ENCODE results near the gene TGIF2.

TGIF2 gene

DNA sequence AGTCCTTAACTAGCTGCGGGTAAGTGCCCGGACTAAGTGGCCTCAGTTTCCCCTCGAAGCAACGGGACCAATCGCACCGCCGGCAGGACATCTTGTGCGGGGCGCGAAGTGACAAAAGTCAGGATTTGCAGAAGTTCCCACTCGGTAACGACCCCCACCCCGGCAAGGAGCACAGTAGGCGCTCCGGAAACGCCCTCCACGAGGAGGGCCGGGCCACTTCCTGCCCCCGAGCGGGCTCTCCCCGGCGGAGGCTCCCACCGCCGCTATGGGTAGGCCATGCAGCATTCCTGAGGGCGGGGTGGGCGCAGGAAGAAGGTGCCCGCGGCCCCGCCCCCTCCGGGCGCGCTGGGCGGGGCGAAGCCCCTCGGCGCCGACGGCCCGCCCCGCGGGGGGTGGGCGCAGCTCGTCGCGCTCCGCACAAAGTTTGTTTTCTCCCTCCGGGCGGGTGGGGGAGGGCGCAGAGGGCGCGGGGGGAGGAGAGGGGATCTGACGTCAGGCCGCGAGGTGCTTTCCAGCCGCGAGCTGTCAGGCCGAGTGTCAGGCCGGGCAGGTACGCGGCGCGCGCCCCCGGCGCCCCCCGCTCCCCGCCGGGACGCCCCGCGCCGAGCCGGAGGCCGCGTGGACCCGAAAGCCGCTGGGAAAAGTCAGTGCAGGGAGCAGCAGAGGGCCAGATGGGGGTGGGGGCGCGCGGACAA is at the start of gene TGIF2:
Gene TGIF2, plus strand, starts transcription at position 495 of the 695 bp plus-strand sequence. CDS start 5,178 bp downstream, outside the sequence.
- DNase-seq = peak; percentile 86

DNA sequence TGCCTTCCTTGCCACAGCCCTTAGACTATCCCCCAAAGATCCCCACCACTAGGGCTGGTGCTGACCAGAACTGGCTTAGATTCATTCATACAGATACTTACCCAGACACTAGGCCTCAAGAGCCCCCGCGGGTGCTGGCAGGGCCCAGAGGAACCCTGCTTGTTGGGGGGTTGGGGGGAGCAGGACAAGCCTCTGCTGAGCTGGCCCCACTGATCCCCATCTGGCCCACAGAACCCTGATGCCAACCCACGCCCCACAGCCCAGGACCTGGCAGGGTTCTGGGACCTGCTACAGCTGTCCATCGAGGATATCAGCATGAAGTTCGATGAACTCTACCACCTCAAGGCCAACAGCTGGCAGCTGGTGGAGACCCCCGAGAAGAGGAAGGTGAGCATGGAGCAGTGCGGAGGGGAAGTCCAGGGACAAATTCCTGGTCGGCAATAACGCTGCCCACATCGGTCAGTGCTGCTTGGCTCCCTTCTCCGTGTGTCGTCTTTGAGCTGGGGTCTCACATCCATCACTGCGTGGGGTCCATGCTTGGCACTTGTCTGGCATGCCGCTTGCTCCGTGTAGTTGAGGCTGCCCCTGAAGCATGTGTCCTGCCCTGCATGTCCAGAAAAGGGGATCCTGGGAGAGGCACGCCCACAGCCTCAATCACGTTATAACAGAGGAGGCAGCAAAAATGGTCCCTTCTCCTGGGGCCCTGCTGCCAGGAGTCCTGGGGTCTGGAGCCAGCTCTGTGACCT is 47.6 kb upstream of the TGIF2 start:
- DNase-seq = no peak

DNA sequence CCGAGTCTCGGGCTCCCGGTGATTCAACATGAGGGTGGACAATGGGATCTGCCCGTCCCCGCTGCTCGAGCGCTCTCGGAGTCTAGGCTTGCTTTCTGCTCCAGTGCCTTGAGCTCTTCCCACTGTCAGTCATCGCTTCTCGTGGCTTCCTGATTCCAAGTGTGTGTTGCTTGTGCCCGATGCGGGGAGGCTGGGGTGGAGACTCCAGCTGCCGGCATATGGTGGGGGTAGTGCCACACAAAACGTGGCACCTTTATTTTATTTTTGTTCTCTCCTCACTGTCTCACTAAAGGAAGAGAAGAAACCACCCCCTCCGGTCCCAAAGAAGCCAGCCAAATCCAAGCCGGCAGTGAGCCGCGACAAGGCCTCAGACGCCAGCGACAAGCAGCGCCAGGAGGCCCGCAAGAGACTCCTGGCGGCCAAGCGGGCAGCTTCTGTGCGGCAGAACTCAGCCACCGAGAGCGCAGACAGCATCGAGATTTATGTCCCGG is 46.8 kb upstream of the TGIF2 start:
- no peak for DNase-seq

DNA sequence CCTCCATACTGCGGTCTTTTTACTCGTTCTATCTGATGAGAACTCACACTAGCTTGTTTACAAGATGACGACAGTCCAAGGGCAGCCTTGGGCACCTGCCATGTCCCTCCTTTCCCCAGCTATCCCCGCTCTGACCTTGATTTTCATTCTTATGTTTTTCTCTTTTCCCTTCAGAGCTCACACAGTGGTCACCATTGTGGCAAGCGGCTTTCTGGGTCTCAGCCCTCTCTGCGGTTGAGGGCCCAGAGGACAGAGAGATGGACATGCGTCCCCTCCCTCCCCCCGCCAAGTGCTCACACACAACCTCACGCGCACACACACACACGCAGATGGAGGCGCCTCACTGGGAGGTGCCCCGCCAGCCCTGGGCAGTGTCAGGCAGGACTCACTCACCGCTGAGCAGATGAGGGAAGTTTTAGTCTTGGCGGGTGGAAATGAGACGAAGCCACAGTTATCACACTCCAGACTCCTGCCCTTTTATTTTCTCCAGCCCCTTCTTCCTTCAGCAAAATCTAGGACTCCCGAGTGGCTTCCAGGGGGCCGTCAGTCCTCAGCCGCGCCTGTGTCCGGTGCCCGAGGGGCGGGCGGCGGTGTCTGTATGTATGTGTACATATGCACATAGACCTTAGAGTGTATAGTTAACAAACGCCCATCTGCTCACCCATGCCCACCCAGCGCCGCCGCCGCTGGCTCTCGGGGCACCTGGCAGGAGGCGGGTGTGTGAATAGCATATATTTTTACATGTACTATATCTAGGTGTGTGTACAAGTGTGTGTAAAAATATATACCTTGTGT is 45.9 kb upstream of the TGIF2 start:
- no peak for DNase-seq

DNA sequence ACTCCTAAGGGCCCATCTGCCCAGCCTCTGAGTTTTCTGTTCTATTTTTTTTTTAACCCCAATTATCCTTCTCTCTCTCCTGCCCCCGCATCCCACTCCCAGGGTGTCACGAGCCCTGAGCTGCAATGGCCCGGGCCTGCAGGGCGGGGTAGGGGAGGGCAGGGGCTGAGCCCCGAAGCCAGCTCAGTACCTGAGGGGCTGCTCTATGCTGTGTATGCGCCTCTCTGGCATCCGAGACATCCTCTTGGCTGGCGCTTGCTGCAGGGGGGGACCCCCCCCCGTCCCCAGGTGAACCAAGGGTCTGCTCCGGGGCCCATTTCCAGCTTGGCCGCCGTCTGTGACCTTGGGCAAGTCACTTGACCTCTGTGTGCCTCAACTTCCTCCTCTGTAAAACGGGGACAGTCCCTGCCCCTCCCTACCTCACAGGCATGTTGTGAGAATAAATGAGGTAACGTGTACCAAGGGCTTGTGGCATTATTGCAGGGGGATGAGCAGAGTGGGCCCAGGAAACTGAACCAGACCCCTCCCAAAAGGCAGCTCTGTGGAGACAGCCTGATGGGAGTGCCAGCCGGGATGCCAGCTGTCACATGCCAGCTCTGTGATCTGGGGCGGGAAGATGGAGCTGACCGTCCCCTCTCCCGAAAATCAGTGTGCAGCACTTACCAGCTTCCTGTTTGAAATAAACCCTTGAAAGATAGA is 45.1 kb upstream of the TGIF2 start:
- DNase-seq = no peak

- no peak for DNase-seq
These were observed 44.5 kb upstream of the TGIF2 start for GRCh38 chr20:36528875-36529417.

DNA sequence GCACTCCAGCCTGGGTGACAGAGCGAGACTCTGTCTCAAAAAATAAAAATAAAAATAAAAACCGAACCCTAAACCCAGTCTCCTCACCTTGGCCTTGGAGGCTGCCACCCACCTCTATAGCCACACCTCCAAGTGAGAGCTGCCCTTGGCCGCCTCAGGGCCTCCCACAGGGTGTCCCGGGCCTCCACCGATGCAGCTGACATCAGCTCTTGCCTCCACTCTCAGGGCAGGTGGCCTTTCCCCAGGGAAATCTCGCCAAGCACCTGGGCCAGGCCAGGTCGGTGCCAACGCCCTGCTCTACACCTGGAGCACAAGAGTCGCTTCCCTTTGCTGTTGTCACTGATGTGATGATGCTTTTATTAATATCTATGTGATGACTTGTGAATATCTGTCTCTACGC is 41.0 kb upstream of the TGIF2 start:
- no peak for DNase-seq

- no peak for DNase-seq
These were observed 40.6 kb upstream of the TGIF2 start for GRCh38 chr20:36532822-36533221.

DNA sequence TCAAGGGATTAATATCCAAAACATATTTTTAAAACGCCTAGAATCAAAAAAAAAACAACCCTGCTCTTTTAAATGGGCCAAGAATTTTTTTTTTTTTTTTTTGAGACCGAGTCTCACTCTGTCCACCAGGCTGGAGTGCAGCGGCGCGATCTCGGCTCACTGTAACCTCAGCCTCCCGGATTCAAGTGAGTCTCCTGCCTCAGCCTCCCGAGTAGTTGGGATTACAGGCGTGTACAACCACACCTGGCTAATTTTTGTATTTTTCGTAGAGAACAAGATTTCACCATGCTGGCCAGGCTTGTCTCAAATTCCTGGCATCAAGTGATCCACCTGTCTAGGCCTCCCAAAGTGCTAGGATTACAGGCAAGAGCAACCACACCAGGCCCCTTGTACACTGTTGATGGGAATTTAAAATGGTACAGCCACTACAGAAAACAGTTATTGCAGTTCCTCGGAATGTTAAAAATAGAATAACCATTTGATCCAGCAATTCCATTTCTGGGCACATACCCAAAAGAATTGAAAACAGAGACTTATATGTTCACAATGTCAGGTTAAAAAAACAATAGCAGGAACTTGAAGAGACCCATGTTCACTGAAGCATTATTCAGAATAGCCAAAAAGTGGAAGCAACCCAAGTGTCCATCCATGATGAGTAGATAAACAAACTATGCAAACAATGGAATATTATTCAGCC is 35.2 kb upstream of the TGIF2 start:
- DNase-seq = no peak

DNA sequence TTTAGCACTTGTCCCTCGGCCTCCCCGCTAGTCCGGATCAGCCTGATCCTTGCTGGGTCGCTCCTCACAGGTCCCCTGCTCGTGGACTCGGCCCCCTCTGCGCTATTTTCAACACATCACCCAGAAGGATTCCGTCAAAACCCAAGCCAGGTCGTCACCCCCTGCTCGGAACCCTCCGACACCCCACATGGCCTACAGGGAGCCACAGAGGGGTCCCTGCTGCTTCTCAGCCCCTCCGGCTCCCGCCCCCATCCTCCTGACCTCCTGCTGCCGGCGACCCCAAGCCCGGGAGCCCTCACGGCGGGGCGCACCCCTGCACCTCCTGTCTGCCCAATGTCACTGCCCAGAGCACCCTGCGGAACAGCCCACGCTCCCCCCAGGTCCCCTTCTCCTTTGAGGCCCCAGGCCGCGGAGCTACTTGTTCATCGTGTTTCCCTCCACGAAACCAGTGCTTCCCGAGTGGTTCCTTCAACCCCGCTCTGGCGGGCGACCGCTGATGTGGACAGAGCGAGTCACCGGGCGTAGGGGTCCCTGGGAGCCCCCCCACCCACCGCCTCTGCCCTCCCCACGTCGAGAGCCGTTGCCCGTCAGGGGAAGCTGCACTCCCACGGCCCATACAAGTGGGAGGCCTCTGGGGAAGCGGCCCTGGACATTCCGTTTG is 32.7 kb upstream of the TGIF2 start:
- DNase-seq = no peak

- DNase-seq = no peak
These were observed 32.1 kb upstream of the TGIF2 start, which contains the start of gene MYL9 for GRCh38 chr20:36541227-36541767. Gene MYL9, plus strand, starts transcription at chr20:36541519. Its CDS starts 3,366 bp downstream, at chr20:36544885.

GRCh38 chr20:36541768-36542488 is 31.5 kb upstream of the TGIF2 start:
- no peak for DNase-seq

- no peak for DNase-seq
These were observed 30.7 kb upstream of the TGIF2 start for GRCh38 chr20:36542516-36543183.

GRCh38 chr20:36543184-36544133 is 29.9 kb upstream of the TGIF2 start:
- DNase-seq = no peak

DNA sequence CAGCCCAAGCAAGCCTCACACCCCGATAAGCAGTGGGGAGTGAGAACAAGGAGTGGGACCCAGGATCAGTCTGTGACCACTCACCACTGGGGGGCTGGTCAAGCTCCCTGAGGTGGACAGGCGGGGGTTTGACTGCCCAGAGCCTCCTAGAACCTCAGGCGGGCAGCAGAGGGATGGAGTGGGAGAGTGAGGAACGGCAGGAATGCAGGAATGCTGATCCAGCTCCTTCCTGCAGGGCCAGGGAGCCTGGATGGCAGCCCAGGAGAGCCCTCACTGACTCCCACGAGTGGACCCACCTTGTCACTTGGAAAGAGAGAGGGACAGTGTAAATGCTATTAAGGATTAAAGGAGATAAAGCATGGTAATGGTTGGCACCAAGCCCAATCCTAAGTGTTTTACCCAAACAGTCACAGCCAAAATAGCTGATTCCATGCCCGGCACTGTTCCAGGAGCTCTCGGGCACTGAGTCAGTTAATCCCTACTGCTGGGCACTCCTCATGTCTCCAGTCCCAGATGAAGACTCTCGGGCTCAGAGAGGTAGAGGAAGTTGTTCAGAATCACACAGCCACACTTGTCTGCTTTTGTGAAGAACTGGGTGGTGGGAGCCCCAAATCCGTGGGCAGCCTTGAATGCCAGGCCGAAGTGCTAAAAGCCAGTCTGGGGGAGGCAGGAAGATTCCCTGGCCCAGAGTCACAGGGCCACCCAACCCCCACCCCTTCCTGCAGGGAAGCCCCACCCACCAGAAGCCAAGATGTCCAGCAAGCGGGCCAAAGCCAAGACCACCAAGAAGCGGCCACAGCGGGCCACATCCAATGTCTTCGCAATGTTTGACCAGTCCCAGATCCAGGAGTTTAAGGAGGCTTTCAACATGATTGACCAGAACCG is 29.0 kb upstream of the TGIF2 start:
- DNase-seq = no peak

- DNase-seq = no peak
These were observed 27.2 kb upstream of the TGIF2 start for GRCh38 chr20:36546111-36546736.
